ENCODE data around the gene RBMS1. TPM values are rescaled to one million over a fixed set of nuclear protein-coding genes. Genes with fewer than 3 reads are reported as not detected.
A peak's percentile ranks its signal among the peaks of the same experiment; 100 is the strongest.
"Not testable (repeated sequence)": the region's sequence is repeated elsewhere in the genome, so short reads cannot be mapped to it uniquely, and the experiment has no call there.

RBMS1 gene
- total RNA-seq, 4 donors from 2014 or later, result 133 to 180 (median 139) TPM

GRCh38 chr2:160492401-160493226 lies 993 bp downstream of the RBMS1 start:
- ATAC-seq (ENCODE audit: low FRiP score), result peak; percentile 84
- no peak for DNase-seq (ENCODE audit: low spot score)
- TF ChIP-seq CTCF (IDR thresholded peaks at IDR 0.05), result no peak

- no peak for TF ChIP-seq CTCF (IDR thresholded peaks at IDR 0.05)
- DNase-seq (ENCODE audit: low spot score) (no peak), ATAC-seq (ENCODE audit: low FRiP score) (peak; percentile 21)
Observed at GRCh38 chr2:160491911-160492371, 1.7 kb downstream of the RBMS1 start.

GRCh38 chr2:160490733-160491685 lies 2.6 kb downstream of the RBMS1 start:
- DNase-seq (ENCODE audit: low spot score) (no peak), ATAC-seq (ENCODE audit: low FRiP score) (no peak)
- TF ChIP-seq CTCF (IDR thresholded peaks at IDR 0.05), result no peak

- DNase-seq (ENCODE audit: low spot score) (no peak), ATAC-seq (ENCODE audit: low FRiP score) (no peak)
- no peak for TF ChIP-seq CTCF (IDR thresholded peaks at IDR 0.05)
Observed at GRCh38 chr2:160489111-160489510, 4.5 kb downstream of the RBMS1 start.

- DNase-seq (ENCODE audit: low spot score); ATAC-seq (ENCODE audit: low FRiP score): not testable (repeated sequence)
Observed at GRCh38 chr2:160488289-160488688, 5.3 kb downstream of the RBMS1 start.

- TF ChIP-seq CTCF (IDR thresholded peaks at IDR 0.05), result no peak
- ATAC-seq (ENCODE audit: low FRiP score) (peak; percentile 39), DNase-seq (ENCODE audit: low spot score) (no peak)
Observed at GRCh38 chr2:160486341-160486740, 7.3 kb downstream of the RBMS1 start.

GRCh38 chr2:160484859-160485520 lies 8.6 kb downstream of the RBMS1 start:
- ATAC-seq (ENCODE audit: low FRiP score), result no peak
- no peak for TF ChIP-seq CTCF (IDR thresholded peaks at IDR 0.05)

More at GRCh38 chr2:160484859-160485520, 8.6 kb downstream of the RBMS1 start:
- no peak for DNase-seq (ENCODE audit: low spot score)

Data from omental fat pad (tissue), 4 donors.